Mesodermal cell (in vitro differentiated cells): ENCODE data around the gene C14orf132.

Source experiments
- H3K27ac ChIP-seq: 2 replicates; pipeline ENCODE4 v1.7.0; 2013; ENCODE audit warnings: mild to moderate bottlenecking, low read depth, low read length, moderate library complexity; ENCODE audit not compliant: severe bottlenecking
- H3K36me3 ChIP-seq: 2 replicates; pipeline ENCODE4 v1.7.1; 2013; ENCODE audit warnings: mild to moderate bottlenecking, low read length, moderate library complexity; ENCODE audit not compliant: control insufficient read depth, insufficient read depth
- H3K4me1 ChIP-seq: one replicate; pipeline ENCODE4 v1.7.1; 2013; ENCODE audit warnings: mild to moderate bottlenecking, low read length; ENCODE audit not compliant: insufficient read depth, control insufficient read depth, poor library complexity, severe bottlenecking
- H3K4me3 ChIP-seq: 2 replicates; pipeline ENCODE4 v1.7.0; 2013; ENCODE audit warnings: low read length, control low read depth, mild to moderate bottlenecking; ENCODE audit not compliant: insufficient read depth, poor library complexity, severe bottlenecking; ENCODE audit errors: extremely low read depth
- H3K9me3 ChIP-seq: 2 replicates; pipeline ENCODE4 v1.7.1; 2013; ENCODE audit warnings: mild to moderate bottlenecking, low read length, moderate library complexity; ENCODE audit not compliant: control insufficient read depth
- WGBS, 2 experiments: methylation state at CpG; one replicate each; pipeline ENCODE4 v1.1.5; 2013; ENCODE audit warnings: missing lambda C conversion rate in 2 of 2; ENCODE audit not compliant: insufficient coverage in 2 of 2; 5-methylcytosine and 5-hydroxymethylcytosine counted together

Gene C14orf132

DNA sequence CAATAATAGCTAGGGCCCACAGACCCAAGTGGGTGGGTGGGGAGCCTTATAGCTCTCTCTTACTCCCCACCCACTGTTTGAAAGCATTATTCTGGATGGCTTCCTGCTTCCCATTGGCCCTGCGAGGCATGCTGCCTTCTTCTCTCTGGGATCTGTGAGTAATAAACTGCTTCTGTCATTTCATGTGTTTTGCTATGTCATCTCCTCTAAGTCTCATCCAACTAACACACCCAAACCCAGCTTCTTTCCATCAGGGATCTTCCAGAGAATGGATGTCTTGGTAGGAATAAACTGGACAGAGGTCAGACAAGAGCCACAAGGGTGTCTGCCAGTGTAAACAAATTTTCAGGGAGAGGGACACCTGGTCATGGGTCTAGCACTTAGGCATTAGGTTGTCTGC, 99.1 kb downstream of the C14orf132 start:
- no peaks in the 10 kb centered on the region for H3K36me3 ChIP-seq
- no peak overlapping the region for H3K4me3 ChIP-seq
- no peaks in the 10 kb centered on the region for H3K4me1 ChIP-seq
- H3K9me3 ChIP-seq, result peaks cover 8% of the 10 kb centered on the region
- no CpG with 5 or more reads among the region's 1 CpG for WGBS, 2 experiments
- no peak overlapping the region for H3K27ac ChIP-seq

DNA sequence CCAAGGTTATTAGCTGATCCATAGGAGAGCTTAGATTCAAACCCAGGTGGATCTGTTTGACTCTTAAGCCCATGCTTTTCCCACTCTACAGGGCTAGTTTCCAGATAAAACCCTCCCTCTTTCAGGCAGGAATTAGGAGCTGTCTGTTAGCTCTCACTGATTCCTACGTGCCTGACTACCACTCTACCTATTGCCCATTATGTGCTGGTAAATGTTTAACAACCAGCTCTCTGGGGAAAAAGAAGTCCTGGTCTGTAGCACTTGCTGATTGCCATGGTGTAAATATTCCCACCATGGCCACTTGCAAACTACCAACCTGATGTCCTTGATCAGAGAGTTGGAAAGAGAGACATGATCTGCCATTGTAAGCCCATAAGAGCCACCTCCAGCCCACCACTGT, 100.0 kb downstream of the C14orf132 start:
- Histone ChIP-seq H3K27ac (no peak overlapping the region), H3K36me3 (no peaks in the 10 kb centered on the region), H3K9me3 (peaks cover 13% of the 10 kb centered on the region), H3K4me1 (no peaks in the 10 kb centered on the region), H3K4me3 (no peak overlapping the region)
- 83% methylated on average over 1 of the region's 1 CpG; no CpG with 5 or more reads in 1 of the 2 experiments for WGBS, 2 experiments

DNA sequence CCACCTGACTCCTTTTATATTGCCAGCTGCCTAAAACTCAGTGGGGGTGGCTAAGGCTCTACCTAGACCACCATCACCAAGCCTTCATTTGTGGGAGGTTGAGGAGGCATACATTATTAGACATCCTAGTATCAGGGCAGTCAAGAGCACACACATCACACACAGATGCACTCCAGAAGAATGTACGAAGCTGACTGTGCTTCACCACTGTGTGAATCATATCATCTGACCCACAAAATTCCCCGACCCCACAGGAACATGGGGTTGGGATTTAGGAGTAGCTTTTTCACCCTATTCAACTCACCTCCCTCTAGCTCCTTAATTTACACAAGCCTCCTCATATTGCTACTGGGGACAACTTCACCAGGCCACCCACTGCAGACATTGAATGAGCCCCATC, 100.7 kb downstream of the C14orf132 start:
- peaks cover 13% of the 10 kb centered on the region for H3K9me3 ChIP-seq
- no peak overlapping the region for H3K4me3 ChIP-seq
- H3K4me1 ChIP-seq, result no peaks in the 10 kb centered on the region
- H3K36me3 ChIP-seq, result no peaks in the 10 kb centered on the region
- H3K27ac ChIP-seq, result no peak overlapping the region
- 100% methylated on average over 1 of the region's 2 CpGs; no CpG with 5 or more reads in 1 of the 2 experiments for WGBS, 2 experiments

DNA sequence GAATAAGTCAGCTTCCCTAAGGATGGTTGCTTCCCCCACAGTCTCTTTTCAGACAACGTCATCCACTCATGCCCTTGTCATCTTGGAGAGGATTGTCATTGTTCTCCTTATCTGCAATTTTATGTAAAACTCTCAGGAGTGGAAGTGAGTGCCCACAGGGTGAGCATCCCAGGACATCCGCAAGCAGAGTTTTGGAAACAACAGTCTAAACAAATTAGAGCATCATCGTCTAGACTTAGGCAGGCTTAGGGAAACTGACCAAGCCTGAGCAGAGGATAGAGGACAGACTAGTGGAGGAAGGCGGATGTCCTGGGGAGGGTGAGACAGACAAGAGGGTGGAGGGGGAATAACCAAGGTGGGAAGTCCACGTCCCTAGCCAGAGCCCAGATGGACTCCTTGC, 101.8 kb downstream of the C14orf132 start:
- Histone ChIP-seq H3K4me1 (peaks cover 5% of the 10 kb centered on the region), H3K27ac (no peak overlapping the region), H3K9me3 (peaks cover 13% of the 10 kb centered on the region), H3K4me3 (no peak overlapping the region), H3K36me3 (no peaks in the 10 kb centered on the region)
- 91 to 92% methylated on average over 4 of the region's 5 CpGs for WGBS, 2 experiments
